A673 (cell line): ENCODE measurements around the gene SIRPG. TPM values are rescaled to one million over a fixed set of nuclear protein-coding genes. Genes with fewer than 3 reads are reported as not detected.

ENCODE experiments used
- BruUV-seq: library from RNA; stranded (reverse); fragments of 400-500 nt; replicated peaks from 2 replicates; lab custom pipeline; 2021; lab: Mats Ljungman, UMichigan
- CTCF ChIA-PET: fragments of 300-600 bp; sonication (Branson Sonifier 250); formaldehyde crosslinking; loops from one replicate; lab custom pipeline; 2022; ENCODE audit warnings: antibody characterized with exemption; lab: Charles Lee
- POLR2A ChIA-PET: fragments of 300-600 bp; sonication (Branson Sonifier 250); formaldehyde crosslinking; loops from one replicate; lab custom pipeline; 2022; ENCODE audit warnings: antibody characterized with exemption; ENCODE audit not compliant: low non-redundant PET; lab: Charles Lee
- DNase-seq: peaks from one replicate; pipeline ENCODE4 v3.0.0-alpha.2; 2015; ENCODE audit warnings: low spot score
- H3K27ac ChIP-seq: fragments of 200-600 bp; sonication (generic); 2 replicates; pipeline ENCODE4 v1.5.1; 2016; ENCODE audit warnings: mixed run types, low read depth, mild to moderate bottlenecking, mixed read lengths, antibody characterized with exemption, low read length; ENCODE audit not compliant: poor library complexity, severe bottlenecking
- H3K27me3 ChIP-seq: fragments of 200-600 bp; sonication (generic); replicated peaks from 2 replicates; pipeline ENCODE4 v1.6.1; 2017; ENCODE audit warnings: mixed run types, low read depth, mild to moderate bottlenecking, mixed read lengths, antibody characterized with exemption, low read length; ENCODE audit not compliant: insufficient read depth, poor library complexity
- H3K36me3 ChIP-seq: fragments of 200-600 bp; sonication (generic); 2 replicates; pipeline ENCODE4 v1.6.1; 2016; ENCODE audit warnings: mixed run types, mild to moderate bottlenecking, mixed read lengths, antibody characterized with exemption, low read length; ENCODE audit not compliant: insufficient read depth, poor library complexity, severe bottlenecking
- H3K4me1 ChIP-seq: fragments of 200-600 bp; sonication (generic); 2 replicates; pipeline ENCODE4 v1.6.1; 2017; ENCODE audit warnings: mixed run types, mild to moderate bottlenecking, mixed read lengths, antibody characterized with exemption, low read length; ENCODE audit not compliant: insufficient read depth, poor library complexity, severe bottlenecking
- H3K4me3 ChIP-seq: fragments of 200-600 bp; sonication (generic); 2 replicates; pipeline ENCODE4 v1.5.1; 2016; ENCODE audit warnings: low read depth, mixed run types, mild to moderate bottlenecking, mixed read lengths, low read length; ENCODE audit not compliant: poor library complexity, severe bottlenecking
- H3K9me3 ChIP-seq: fragments of 200-600 bp; sonication (generic); 2 replicates; pipeline ENCODE4 v1.6.1; 2016; ENCODE audit warnings: mixed run types, low read depth, mild to moderate bottlenecking, mixed read lengths, antibody characterized with exemption, low read length; ENCODE audit not compliant: poor library complexity, severe bottlenecking
- CTCF ChIP-seq: fragments of 300-800, 200-600 bp; sonication (generic); conservative IDR thresholded peaks from 2 replicates; pipeline ENCODE4 v1.5.1; 2017; ENCODE audit warnings: low read depth, mild to moderate bottlenecking, antibody characterized with exemption, low read length, moderate library complexity, mixed read lengths
- EZH2 ChIP-seq: fragments of 200-600 bp; sonication (generic); IDR thresholded peaks from 2 replicates; pipeline ENCODE4 v1.6.1; 2017; ENCODE audit warnings: borderline replicate concordance, low read depth, mild to moderate bottlenecking, mixed read lengths, antibody characterized with exemption, low read length; ENCODE audit not compliant: poor library complexity, severe bottlenecking
- intact Hi-C: fragments of 100-400 bp; cut with micrococcal nuclease; formaldehyde crosslinking; loops from one replicate; pipeline ENCODE4 v1.10.0; 2022; ENCODE audit not compliant: unreplicated experiment
- total RNA-seq: library from RNA; stranded (reverse); gene quantifications from 2 replicates; pipeline ENCODE4 v1.2.3, GENCODE V29; 2021

SIRPG gene
- total RNA-seq, 1 experiment from 2014 or later = not detected

- CTCF ChIA-PET = no interaction called here
- Histone ChIP-seq H3K4me3 (no peak overlapping the region), H3K27me3 (peaks cover 15% of the 10 kb centered on the region), H3K9me3 (no peaks in the 10 kb centered on the region), H3K27ac (no peak overlapping the region), H3K36me3 (no peaks in the 10 kb centered on the region), H3K4me1 (no peaks in the 10 kb centered on the region)
- intact Hi-C loops = no loop called here
- no peak for DNase-seq
- POLR2A ChIA-PET = no interaction called here
- no TSS peak for BruUV-seq
- no peak for TF ChIP-seq EZH2
- TF ChIP-seq CTCF = no peak
Observed at GRCh38 chr20:1630186-1630585, 27.4 kb downstream of the SIRPG start.

GRCh38 chr20:1629321-1629720 is 28.3 kb downstream of the SIRPG start:
- intact Hi-C loops = no loop called here
- POLR2A ChIA-PET = no interaction called here
- Histone ChIP-seq H3K36me3 (no peaks in the 10 kb centered on the region), H3K4me3 (no peak overlapping the region), H3K4me1 (no peaks in the 10 kb centered on the region), H3K27ac (no peak overlapping the region), H3K27me3 (peaks cover 15% of the 10 kb centered on the region), H3K9me3 (no peaks in the 10 kb centered on the region)
- CTCF ChIA-PET = no interaction called here
- no TSS peak for BruUV-seq
- TF ChIP-seq EZH2 = no peak
- TF ChIP-seq CTCF = no peak
- DNase-seq = no peak

GRCh38 chr20:1628621-1629020 is 29.0 kb downstream of the SIRPG start:
- no peak for DNase-seq
- Histone ChIP-seq H3K4me1 (no peaks in the 10 kb centered on the region), H3K36me3 (no peaks in the 10 kb centered on the region), H3K27ac (no peak overlapping the region), H3K27me3 (peaks cover 15% of the 10 kb centered on the region), H3K4me3 (no peak overlapping the region), H3K9me3 (no peaks in the 10 kb centered on the region)
- TF ChIP-seq EZH2 (no peak), CTCF (no peak)
- BruUV-seq = no TSS peak
- ChIA-PET POLR2A (no interaction called here), CTCF (no interaction called here)
- intact Hi-C loops = no loop called here
